HG02588 (cell line): Measurements from ENCODE around the gene LENG1.

Experiments used
- ATAC-seq: cut with Tn5 transposase; IDR thresholded peaks from one replicate; pipeline ENCODE4 v1.9.1; 2021; ENCODE audit warnings: mild to moderate bottlenecking, moderate library complexity; ENCODE audit not compliant: unreplicated experiment

LENG1 gene

GRCh38 chr19:54165222-54165621 is 5.7 kb upstream of the LENG1 start:
- no peak for ATAC-seq

- ATAC-seq: no peak
Measured at GRCh38 chr19:54164369-54165068, 5.0 kb upstream of the LENG1 start.

GRCh38 chr19:54162884-54163283 is 3.4 kb upstream of the LENG1 start:
- no peak for ATAC-seq

GRCh38 chr19:54162241-54162805 is 2.8 kb upstream of the LENG1 start:
- ATAC-seq: no peak

- no peak for ATAC-seq
Measured at GRCh38 chr19:54160854-54161253, 1.3 kb upstream of the LENG1 start.

GRCh38 chr19:54160182-54160811 is 776 bp upstream of the LENG1 start:
- no peak for ATAC-seq

GRCh38 chr19:54158812-54159351 is 639 bp downstream of the LENG1 start:
- ATAC-seq: no peak

- ATAC-seq: no peak
Measured at GRCh38 chr19:54156953-54157352, 2.6 kb downstream of the LENG1 start.

GRCh38 chr19:54156490-54156889 is 3.0 kb downstream of the LENG1 start:
- no peak for ATAC-seq

GRCh38 chr19:54155694-54156093 is 3.8 kb downstream of the LENG1 start:
- ATAC-seq: no peak

GRCh38 chr19:54154603-54155345 is 4.7 kb downstream of the LENG1 start:
- ATAC-seq: no peak

GRCh38 chr19:54153731-54154326 is 5.7 kb downstream of the LENG1 start:
- ATAC-seq: no peak

GRCh38 chr19:54152878-54153524 is 6.5 kb downstream of the LENG1 start:
- ATAC-seq: no peak

GRCh38 chr19:54152267-54152666 is 7.3 kb downstream of the LENG1 start:
- ATAC-seq: no peak

GRCh38 chr19:54151362-54152035 is 8.0 kb downstream of the LENG1 start:
- ATAC-seq: no peak

- ATAC-seq: no peak
Measured at GRCh38 chr19:54149021-54149812, 10.3 kb downstream of the LENG1 start.

- ATAC-seq: no peak
Measured at GRCh38 chr19:54148158-54148557, 11.4 kb downstream of the LENG1 start.

GRCh38 chr19:54147676-54148075 is 11.8 kb downstream of the LENG1 start:
- ATAC-seq: no peak

GRCh38 chr19:54145541-54146158 is 13.9 kb downstream of the LENG1 start:
- ATAC-seq: no peak
